Effector memory CD8-positive, alpha-beta T cell (primary cell): ENCODE results near the gene SPRED3.
A peak's percentile ranks its signal among the peaks of the same experiment; 100 is the strongest.
"Not testable (repeated sequence)": the region's sequence is repeated elsewhere in the genome, so short reads cannot be mapped to it uniquely, and the experiment has no call there.

Source experiments
- ATAC-seq: fragments of 150-1000 bp; cut with Tn5 transposase; replicated peaks from 2 replicates; pipeline ENCODE4 v1.10.0; 2021; ENCODE audit warnings: mild to moderate bottlenecking, moderate library complexity
- DNase-seq, 3 experiments: peaks; one replicate each; pipeline ENCODE4 v3.0.0; 2021
- H3K27ac Mint-ChIP-seq, 2 donors: one replicate each; pipeline ENCODE4 v1.8.0; 2022; ENCODE audit warnings: mild to moderate bottlenecking in 2 of 2, mixed read lengths in 2 of 2, moderate library complexity in 2 of 2
- H3K27me3 Mint-ChIP-seq, 2 donors: one replicate each; pipeline ENCODE4 v1.8.0; 2022; ENCODE audit warnings: mixed read lengths in 2 of 2
- H3K36me3 Mint-ChIP-seq: one replicate; pipeline ENCODE4 v1.8.0; 2022; ENCODE audit warnings: mild to moderate bottlenecking, moderate library complexity, mixed read lengths; ENCODE audit not compliant: insufficient read depth
- H3K4me1 Mint-ChIP-seq, 2 donors: one replicate each; pipeline ENCODE4 v1.8.0; 2022; ENCODE audit warnings: low read depth in 2 of 2, mixed read lengths in 2 of 2
- H3K4me3 Mint-ChIP-seq, 2 donors: one replicate each; pipeline ENCODE4 v1.8.0; 2022; ENCODE audit warnings: mild to moderate bottlenecking in 2 of 2, mixed read lengths in 2 of 2, moderate library complexity in 2 of 2
- H3K9me3 Mint-ChIP-seq, 2 donors: one replicate each; pipeline ENCODE4 v1.8.0; 2022; ENCODE audit warnings: mixed read lengths in 2 of 2

Gene SPRED3

DNA sequence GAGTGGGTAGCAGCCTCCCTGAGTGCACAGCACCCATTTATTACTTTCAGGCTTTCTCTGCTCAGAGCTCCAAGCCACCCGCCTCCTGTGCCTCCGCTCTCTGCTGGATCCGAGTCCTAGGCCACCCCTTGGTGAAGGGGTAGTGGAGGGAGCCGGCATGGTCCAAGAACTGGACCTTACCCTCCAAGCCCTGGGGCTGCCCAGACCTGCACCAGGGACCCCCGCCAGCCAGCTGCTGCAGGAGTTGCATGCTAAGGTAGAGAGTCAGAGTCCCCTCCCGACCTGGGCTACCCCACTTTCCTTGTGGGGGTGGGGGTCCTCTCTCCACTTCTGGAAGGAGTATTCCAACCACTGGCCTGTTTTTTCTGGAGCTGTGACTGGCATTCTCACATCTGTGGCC is 16.4 kb downstream of the SPRED3 start:
- ATAC-seq (no peak), DNase-seq (no peak)
- no peak overlapping the region for H3K27ac Mint-ChIP-seq
- peaks cover 10 to 15% of the 10 kb centered on the region in 2 donors for H3K4me1 Mint-ChIP-seq
- peaks cover 0 to 7% of the 10 kb centered on the region in 2 donors for H3K27me3 Mint-ChIP-seq
- H3K36me3 Mint-ChIP-seq: peaks cover 42% of the 10 kb centered on the region
- H3K4me3 Mint-ChIP-seq: peak overlapping the region; percentile 93 to 97
- H3K9me3 Mint-ChIP-seq: no peaks in the 10 kb centered on the region

DNA sequence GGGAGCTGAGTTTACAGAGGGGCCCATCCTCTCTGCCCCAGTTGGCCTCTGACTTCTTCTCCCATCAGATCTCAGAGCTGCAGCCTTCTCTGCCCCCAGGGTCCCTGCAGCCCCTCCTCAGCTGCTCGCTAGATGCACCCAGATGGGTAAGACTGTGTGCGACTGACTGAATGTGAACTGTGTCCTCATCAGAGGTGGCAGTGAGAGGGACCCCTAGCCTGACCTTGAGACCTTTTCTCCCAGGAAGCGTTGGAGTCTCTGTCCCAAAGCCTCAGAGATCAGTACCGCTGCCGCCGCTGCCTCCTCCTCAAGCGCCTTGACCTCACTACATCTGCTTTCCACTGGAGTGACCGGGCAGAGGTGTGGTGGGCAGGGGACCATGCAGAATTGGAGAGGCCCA is 16.8 kb downstream of the SPRED3 start:
- Mint-ChIP-seq H3K4me3 (peak overlapping the region in 1 of 2 donors; percentile 31), H3K36me3 (peaks cover 46% of the 10 kb centered on the region), H3K27ac (no peak overlapping the region), H3K9me3 (no peaks in the 10 kb centered on the region), H3K27me3 (peaks cover 0 to 3% of the 10 kb centered on the region in 2 donors), H3K4me1 (peaks cover 10 to 15% of the 10 kb centered on the region in 2 donors)
- DNase-seq: no peak
- no peak for ATAC-seq

DNA sequence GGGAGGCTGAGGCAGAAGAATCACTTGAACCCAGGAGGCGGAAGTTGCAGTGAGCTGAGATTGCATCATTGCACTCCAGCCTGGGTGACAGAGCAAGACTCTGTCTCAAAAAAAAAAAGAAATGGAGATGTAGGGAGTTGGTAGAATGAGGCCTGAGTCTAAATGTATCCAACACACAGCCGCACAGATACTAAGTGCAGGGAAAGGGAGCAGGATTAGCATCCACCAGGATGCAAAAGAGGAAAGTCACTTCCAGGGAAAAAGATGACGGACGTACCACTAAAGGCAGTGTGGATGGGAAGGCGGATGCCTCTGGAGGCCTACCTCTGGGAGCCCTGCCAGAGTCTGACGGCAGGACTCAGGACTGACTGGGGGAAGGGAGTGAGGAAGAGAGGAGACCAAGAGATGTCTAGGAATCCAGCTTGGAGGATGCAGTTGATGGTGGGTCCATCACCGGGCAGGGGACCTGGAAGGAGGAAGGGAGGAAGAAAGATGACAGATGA is 21.2 kb downstream of the SPRED3 start:
- no peaks in the 10 kb centered on the region for H3K27me3 Mint-ChIP-seq
- no peak overlapping the region for H3K4me3 Mint-ChIP-seq
- peaks cover 36% of the 10 kb centered on the region for H3K36me3 Mint-ChIP-seq
- ATAC-seq (no peak), DNase-seq (no peak)
- H3K9me3 Mint-ChIP-seq: no peaks in the 10 kb centered on the region
- H3K27ac Mint-ChIP-seq: peak overlapping the region; percentile 59 to 60
- H3K4me1 Mint-ChIP-seq: peaks cover 4 to 6% of the 10 kb centered on the region in 2 donors

GRCh38 chr19:38410407-38410806 is 21.9 kb downstream of the SPRED3 start:
- Mint-ChIP-seq H3K36me3 (peaks cover 29% of the 10 kb centered on the region), H3K27ac (peak overlapping the region in 1 of 2 donors; percentile 28)
- H3K4me3 Mint-ChIP-seq, H3K27me3 Mint-ChIP-seq, H3K9me3 Mint-ChIP-seq, ATAC-seq, DNase-seq, H3K4me1 Mint-ChIP-seq: not testable (repeated sequence)

DNA sequence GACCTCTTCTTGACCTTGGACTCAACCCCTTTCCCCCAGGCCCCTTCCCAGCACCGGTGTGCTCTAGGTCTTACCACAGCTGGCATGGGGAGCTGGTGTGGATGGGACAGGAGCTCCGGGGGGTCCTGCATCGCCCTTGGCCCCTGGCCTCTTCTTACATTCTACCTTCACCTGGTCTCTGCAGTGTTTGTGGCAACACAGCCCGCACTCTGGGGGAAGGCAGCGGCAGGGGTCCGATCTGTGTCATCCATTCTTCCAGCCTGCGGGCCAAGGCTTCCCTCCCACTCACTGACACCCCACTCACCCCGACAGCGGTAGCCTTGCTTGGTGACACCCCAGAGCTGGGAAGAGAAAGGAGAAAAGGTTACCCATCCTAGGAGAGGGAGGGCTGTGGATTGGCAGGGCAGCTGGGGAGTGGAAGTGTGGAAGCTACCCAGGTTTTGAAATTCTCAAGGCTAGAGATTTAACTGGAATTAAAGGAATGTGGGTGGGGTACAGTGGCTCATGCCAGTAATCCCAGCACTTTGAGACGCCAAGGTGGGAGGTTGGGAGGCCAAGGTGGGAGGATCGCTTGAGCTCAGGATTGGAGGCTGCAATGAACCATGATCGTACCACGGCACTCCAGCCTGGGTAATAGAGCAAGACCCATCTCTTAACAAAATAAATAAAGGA is 22.7 kb downstream of the SPRED3 start:
- peaks cover 22% of the 10 kb centered on the region for H3K36me3 Mint-ChIP-seq
- H3K27me3 Mint-ChIP-seq: no peaks in the 10 kb centered on the region

GRCh38 chr19:38411898-38412297 is 23.4 kb downstream of the SPRED3 start:
- not testable (repeated sequence) for H3K4me3 Mint-ChIP-seq, H3K4me1 Mint-ChIP-seq, ATAC-seq, H3K27me3 Mint-ChIP-seq, DNase-seq, H3K9me3 Mint-ChIP-seq
- peak overlapping the region in 1 of 2 donors; percentile 17 for H3K27ac Mint-ChIP-seq
- H3K36me3 Mint-ChIP-seq: peaks cover 20% of the 10 kb centered on the region

More for the DNA sequence above, 22.7 kb downstream of the SPRED3 start:
- Mint-ChIP-seq H3K4me3 (no peak overlapping the region), H3K27ac (no peak overlapping the region), H3K4me1 (no peaks in the 10 kb centered on the region), H3K9me3 (no peaks in the 10 kb centered on the region)
- DNase-seq (no peak), ATAC-seq (no peak)

- ATAC-seq (no peak), DNase-seq (no peak)
- H3K9me3 Mint-ChIP-seq: no peaks in the 10 kb centered on the region
- H3K36me3 Mint-ChIP-seq: peaks cover 14% of the 10 kb centered on the region
- peaks cover 6 to 9% of the 10 kb centered on the region in 2 donors for H3K4me1 Mint-ChIP-seq
- H3K4me3 Mint-ChIP-seq: no peak overlapping the region
- H3K27me3 Mint-ChIP-seq: no peaks in the 10 kb centered on the region
- H3K27ac Mint-ChIP-seq: no peak overlapping the region
Measured at GRCh38 chr19:38412491-38412890, 24.0 kb downstream of the SPRED3 start.

DNA sequence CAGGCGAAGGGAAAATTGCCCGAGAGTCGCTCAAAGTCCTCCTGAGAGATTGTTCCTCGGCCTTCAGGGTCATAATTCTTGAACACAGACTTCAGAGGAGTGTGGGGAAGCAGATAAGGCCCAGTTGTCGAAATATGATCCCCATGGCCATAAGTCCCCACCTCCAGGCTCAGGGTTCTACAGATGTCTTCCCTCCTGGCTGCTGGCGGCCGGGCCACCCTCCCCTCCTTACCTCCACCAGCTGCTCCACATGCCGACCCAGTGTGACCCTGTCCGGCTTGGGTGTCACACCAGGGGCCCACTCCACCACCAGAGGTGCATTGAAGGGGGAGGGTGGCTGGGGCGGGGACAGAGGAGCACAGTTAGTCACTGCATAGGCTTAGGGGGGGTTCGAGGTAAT is 24.5 kb downstream of the SPRED3 start:
- no peak for ATAC-seq
- H3K4me3 Mint-ChIP-seq: no peak overlapping the region
- no peaks in the 10 kb centered on the region for H3K9me3 Mint-ChIP-seq
- H3K27me3 Mint-ChIP-seq: no peaks in the 10 kb centered on the region
- H3K36me3 Mint-ChIP-seq: peaks cover 10% of the 10 kb centered on the region
- peaks cover 11 to 14% of the 10 kb centered on the region in 2 donors for H3K4me1 Mint-ChIP-seq
- DNase-seq: no peak
- no peak overlapping the region for H3K27ac Mint-ChIP-seq

DNA sequence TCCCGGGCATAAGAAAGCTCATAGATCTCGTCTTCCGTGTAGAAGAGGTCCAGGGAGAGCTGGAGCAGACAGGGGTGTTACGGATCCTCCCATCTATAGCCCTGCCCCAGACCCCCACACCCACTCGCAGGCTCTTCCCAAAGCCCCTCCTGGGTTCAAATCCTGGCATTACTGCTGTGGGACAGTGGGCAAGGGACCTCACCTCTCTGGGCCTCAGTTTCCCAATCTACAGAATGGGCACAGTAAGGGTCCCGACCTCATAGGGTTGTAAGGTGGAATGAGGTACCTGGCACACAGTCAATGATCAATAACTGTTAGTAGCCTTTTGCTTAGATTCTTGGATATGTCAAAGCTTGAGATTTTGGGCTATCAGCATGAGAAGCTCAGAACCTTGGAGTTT is 24.9 kb downstream of the SPRED3 start:
- Mint-ChIP-seq H3K27ac (no peak overlapping the region), H3K27me3 (no peaks in the 10 kb centered on the region), H3K9me3 (no peaks in the 10 kb centered on the region), H3K4me1 (peaks cover 13 to 16% of the 10 kb centered on the region in 2 donors), H3K4me3 (no peak overlapping the region), H3K36me3 (peaks cover 8% of the 10 kb centered on the region)
- ATAC-seq (no peak), DNase-seq (no peak)

DNA sequence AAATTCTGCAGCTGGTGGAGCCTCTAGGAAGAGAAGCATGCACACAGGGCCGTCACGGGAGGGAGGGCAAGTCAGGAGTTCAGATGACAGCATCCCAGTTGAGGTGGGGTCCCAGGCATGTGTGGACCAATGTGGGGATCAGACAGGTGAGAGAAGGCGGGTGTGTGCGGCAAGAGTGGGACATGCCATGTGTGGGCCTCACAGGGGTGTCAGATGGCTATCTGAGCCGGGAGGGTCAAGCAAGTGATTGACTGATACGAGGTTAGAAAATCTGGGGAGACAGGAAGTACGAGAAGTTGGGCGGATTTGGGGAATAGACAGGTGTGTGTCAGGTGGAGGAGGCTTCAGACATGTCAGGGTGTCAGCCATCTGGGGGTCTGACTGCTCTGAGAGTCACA is 28.6 kb downstream of the SPRED3 start:
- Mint-ChIP-seq H3K4me3 (peak overlapping the region; percentile 83 to 86), H3K36me3 (no peaks in the 10 kb centered on the region), H3K4me1 (peaks cover 13 to 16% of the 10 kb centered on the region in 2 donors)

GRCh38 chr19:38417544-38418506 is 29.3 kb downstream of the SPRED3 start:
- Mint-ChIP-seq H3K27ac (peak overlapping the region; percentile 89 to 91), H3K27me3 (peaks cover 6 to 11% of the 10 kb centered on the region in 2 donors), H3K9me3 (no peaks in the 10 kb centered on the region), H3K4me3 (peak overlapping the region; percentile 83 to 86), H3K36me3 (no peaks in the 10 kb centered on the region), H3K4me1 (peaks cover 13 to 16% of the 10 kb centered on the region in 2 donors)
- ATAC-seq (peak; percentile 89), DNase-seq (peak in 2 of 3 experiments; percentile 19 to 20)

More for the DNA sequence above, 28.6 kb downstream of the SPRED3 start:
- Mint-ChIP-seq H3K27ac (peak overlapping the region; percentile 89 to 91), H3K9me3 (no peaks in the 10 kb centered on the region), H3K27me3 (peaks cover 6 to 11% of the 10 kb centered on the region in 2 donors)
- DNase-seq (no peak), ATAC-seq (no peak)

DNA sequence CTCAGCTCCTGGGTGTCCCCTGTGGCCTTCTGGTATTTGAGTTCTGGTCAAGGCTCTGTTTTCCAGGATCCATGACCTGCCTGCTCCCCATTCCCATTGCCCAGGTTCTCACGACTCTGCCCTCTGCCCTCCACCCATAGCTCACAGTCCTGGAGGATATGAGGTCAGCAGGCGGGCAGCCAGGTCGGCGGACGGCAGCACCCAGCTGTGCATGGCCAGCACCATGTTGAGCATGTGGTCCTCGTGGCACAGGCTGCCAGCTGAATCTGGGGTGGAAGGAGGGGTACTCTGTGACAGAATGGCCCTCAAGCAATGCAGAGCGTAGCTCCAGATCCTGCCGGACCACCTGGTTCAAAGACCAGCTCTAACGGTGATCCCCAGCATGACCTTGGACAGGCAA is 32.4 kb downstream of the SPRED3 start:
- Mint-ChIP-seq H3K36me3 (no peaks in the 10 kb centered on the region), H3K4me1 (peaks cover 13 to 16% of the 10 kb centered on the region in 2 donors), H3K27me3 (peaks cover 6 to 11% of the 10 kb centered on the region in 2 donors), H3K9me3 (no peaks in the 10 kb centered on the region), H3K4me3 (no peak overlapping the region), H3K27ac (peak overlapping the region in 1 of 2 donors; percentile 7)
- DNase-seq (no peak), ATAC-seq (no peak)

- Mint-ChIP-seq H3K27ac (no peak overlapping the region), H3K9me3 (no peaks in the 10 kb centered on the region), H3K36me3 (no peaks in the 10 kb centered on the region), H3K4me3 (no peak overlapping the region), H3K4me1 (peaks cover 17% of the 10 kb centered on the region in 2 donors), H3K27me3 (peaks cover 6 to 11% of the 10 kb centered on the region in 2 donors)
- no peak for DNase-seq
- ATAC-seq: no peak
Measured at GRCh38 chr19:38421856-38422255, 33.4 kb downstream of the SPRED3 start.
